SK-N-SH treated with all-trans-retinoic acid at 6 μM for 48 hours (cell line): ENCODE results near the gene CTNNA3.

Source experiments
- CSDC2 ChIP-seq: fragments of 250-450 bp; sonication (Bioruptor Pico); IDR thresholded peaks from 2 replicates; pipeline ENCODE4 v1.5.0; 2020; ENCODE audit warnings: mild to moderate bottlenecking, moderate library complexity
- ISL1 ChIP-seq: fragments of 250-450 bp; sonication (Bioruptor Pico); IDR thresholded peaks from 2 replicates; pipeline ENCODE4 v2.1.2; 2022; ENCODE audit warnings: mild to moderate bottlenecking, moderate library complexity
- OSR1 ChIP-seq: fragments of 250-450 bp; sonication (Bioruptor Pico); IDR thresholded peaks from 2 replicates; pipeline ENCODE4 v1.8.0; 2022; ENCODE audit warnings: moderate library complexity, mild to moderate bottlenecking, inconsistent platforms
- RARB ChIP-seq: fragments of 250-450 bp; sonication (Bioruptor Pico); IDR thresholded peaks from 2 replicates; pipeline ENCODE4 v1.8.0; 2021; ENCODE audit warnings: mild to moderate bottlenecking, moderate library complexity
- TOX ChIP-seq: fragments of 250-450 bp; sonication (Bioruptor Pico); IDR thresholded peaks from 2 replicates; pipeline ENCODE4 v1.8.0; 2021; ENCODE audit warnings: mild to moderate bottlenecking, moderate library complexity, borderline replicate concordance
- ZFP3 ChIP-seq: fragments of 250-450 bp; sonication (Bioruptor Pico); IDR thresholded peaks from 2 replicates; pipeline ENCODE4 v1.5.0; 2020; ENCODE audit warnings: mild to moderate bottlenecking, moderate library complexity
- ZFP30 ChIP-seq: fragments of 450-650 bp; formaldehyde crosslinking; IDR thresholded peaks from 2 replicates; pipeline ENCODE4 v1.5.0; 2022; ENCODE audit warnings: mild to moderate bottlenecking, moderate library complexity
- ZNF8 ChIP-seq: fragments of 450-650 bp; formaldehyde crosslinking; IDR thresholded peaks from 2 replicates; pipeline ENCODE4 v1.5.0; 2020; ENCODE audit warnings: mild to moderate bottlenecking, moderate library complexity
- TF ChIP-seq, protein P1 (sequence below): fragments of 250-450 bp; sonication (Bioruptor Pico); IDR thresholded peaks from 2 replicates; pipeline ENCODE4 v1.8.0; 2020; ENCODE audit warnings: mild to moderate bottlenecking, moderate library complexity, borderline replicate concordance
- TF ChIP-seq, protein P2 (sequence below): fragments of 250-450 bp; sonication (Bioruptor Pico); IDR thresholded peaks from 2 replicates; pipeline ENCODE4 v1.5.1; 2020; ENCODE audit warnings: low read depth, mild to moderate bottlenecking, moderate library complexity
- TF ChIP-seq, protein P3 (sequence below): fragments of 250-450 bp; sonication (Bioruptor Pico); IDR thresholded peaks from 2 replicates; pipeline ENCODE4 v1.8.0; 2021; ENCODE audit warnings: low read depth, mild to moderate bottlenecking, moderate library complexity, borderline replicate concordance

DNA sequence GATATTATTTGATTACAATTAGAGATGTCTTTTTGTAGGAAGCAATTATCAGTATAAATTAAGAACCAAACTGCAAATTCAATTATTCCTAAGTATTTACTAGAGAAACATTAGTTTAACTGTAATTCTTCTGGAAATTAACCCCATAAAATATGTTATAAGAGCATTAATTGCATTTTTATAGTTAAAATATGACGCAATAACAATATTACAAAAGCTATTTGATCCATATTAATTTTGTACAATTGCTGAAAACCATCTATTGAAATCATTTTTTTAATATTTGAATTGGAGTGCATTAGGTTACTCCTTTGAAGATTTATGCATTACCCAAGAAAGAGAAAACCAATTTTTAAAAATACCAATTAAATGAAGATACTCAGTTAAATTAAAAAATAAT is 1024.9 kb downstream of the CTNNA3 start:
- TF ChIP-seq, protein P1, sequence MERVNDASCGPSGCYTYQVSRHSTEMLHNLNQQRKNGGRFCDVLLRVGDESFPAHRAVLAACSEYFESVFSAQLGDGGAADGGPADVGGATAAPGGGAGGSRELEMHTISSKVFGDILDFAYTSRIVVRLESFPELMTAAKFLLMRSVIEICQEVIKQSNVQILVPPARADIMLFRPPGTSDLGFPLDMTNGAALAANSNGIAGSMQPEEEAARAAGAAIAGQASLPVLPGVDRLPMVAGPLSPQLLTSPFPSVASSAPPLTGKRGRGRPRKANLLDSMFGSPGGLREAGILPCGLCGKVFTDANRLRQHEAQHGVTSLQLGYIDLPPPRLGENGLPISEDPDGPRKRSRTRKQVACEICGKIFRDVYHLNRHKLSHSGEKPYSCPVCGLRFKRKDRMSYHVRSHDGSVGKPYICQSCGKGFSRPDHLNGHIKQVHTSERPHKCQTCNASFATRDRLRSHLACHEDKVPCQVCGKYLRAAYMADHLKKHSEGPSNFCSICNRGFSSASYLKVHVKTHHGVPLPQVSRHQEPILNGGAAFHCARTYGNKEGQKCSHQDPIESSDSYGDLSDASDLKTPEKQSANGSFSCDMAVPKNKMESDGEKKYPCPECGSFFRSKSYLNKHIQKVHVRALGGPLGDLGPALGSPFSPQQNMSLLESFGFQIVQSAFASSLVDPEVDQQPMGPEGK (CRISPR knock-in tag): no peak
- TF ChIP-seq TOX (no peak), RARB (CRISPR knock-in tag) (no peak), ZFP3 (CRISPR knock-in tag) (no peak), ZFP30 (CRISPR knock-in tag) (no peak), ISL1 (no peak), OSR1 (CRISPR knock-in tag) (no peak), CSDC2 (CRISPR knock-in tag) (no peak), ZNF8 (CRISPR knock-in tag) (no peak)
- TF ChIP-seq, protein P2, sequence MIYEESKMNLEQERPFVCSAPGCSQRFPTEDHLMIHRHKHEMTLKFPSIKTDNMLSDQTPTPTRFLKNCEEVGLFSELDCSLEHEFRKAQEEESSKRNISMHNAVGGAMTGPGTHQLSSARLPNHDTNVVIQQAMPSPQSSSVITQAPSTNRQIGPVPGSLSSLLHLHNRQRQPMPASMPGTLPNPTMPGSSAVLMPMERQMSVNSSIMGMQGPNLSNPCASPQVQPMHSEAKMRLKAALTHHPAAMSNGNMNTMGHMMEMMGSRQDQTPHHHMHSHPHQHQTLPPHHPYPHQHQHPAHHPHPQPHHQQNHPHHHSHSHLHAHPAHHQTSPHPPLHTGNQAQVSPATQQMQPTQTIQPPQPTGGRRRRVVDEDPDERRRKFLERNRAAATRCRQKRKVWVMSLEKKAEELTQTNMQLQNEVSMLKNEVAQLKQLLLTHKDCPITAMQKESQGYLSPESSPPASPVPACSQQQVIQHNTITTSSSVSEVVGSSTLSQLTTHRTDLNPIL (CRISPR knock-in tag): no peak
- TF ChIP-seq, protein P3, sequence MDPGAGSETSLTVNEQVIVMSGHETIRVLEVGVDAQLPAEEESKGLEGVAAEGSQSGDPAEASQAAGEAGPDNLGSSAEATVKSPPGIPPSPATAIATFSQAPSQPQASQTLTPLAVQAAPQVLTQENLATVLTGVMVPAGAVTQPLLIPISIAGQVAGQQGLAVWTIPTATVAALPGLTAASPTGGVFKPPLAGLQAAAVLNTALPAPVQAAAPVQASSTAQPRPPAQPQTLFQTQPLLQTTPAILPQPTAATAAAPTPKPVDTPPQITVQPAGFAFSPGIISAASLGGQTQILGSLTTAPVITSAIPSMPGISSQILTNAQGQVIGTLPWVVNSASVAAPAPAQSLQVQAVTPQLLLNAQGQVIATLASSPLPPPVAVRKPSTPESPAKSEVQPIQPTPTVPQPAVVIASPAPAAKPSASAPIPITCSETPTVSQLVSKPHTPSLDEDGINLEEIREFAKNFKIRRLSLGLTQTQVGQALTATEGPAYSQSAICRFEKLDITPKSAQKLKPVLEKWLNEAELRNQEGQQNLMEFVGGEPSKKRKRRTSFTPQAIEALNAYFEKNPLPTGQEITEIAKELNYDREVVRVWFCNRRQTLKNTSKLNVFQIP (CRISPR knock-in tag): no peak
